NB4 (cell line): ENCODE measurements around the gene CACNA2D4.

ENCODE experiments used
- MYC ChIP-seq: IDR thresholded peaks from 2 replicates; pipeline ENCODE4 v1.6.1; 2011; ENCODE audit warnings: low read depth, low read length
- TF ChIP-seq, protein P1 (sequence below): IDR thresholded peaks from one replicate; pipeline ENCODE4 v1.5.1; 2012; ENCODE audit warnings: low read depth, low read length

DNA sequence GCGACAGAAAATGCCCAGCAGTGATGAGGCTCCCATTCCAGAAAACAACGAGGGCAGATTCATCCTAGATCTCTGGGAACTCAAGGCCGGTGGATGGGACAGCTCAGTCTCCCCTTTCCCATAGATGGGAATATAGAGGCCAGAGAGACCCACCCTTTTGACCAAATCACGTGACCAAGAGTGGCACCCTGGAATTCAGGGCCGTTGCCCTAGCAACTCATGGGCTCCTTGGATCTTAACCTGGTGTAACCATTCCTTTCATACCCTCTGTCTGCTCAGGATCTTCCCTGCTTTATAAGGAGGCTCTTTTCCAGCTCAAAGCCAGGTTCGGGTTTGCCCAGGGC, 106.5 kb downstream of the CACNA2D4 start:
- TF ChIP-seq, protein P1, sequence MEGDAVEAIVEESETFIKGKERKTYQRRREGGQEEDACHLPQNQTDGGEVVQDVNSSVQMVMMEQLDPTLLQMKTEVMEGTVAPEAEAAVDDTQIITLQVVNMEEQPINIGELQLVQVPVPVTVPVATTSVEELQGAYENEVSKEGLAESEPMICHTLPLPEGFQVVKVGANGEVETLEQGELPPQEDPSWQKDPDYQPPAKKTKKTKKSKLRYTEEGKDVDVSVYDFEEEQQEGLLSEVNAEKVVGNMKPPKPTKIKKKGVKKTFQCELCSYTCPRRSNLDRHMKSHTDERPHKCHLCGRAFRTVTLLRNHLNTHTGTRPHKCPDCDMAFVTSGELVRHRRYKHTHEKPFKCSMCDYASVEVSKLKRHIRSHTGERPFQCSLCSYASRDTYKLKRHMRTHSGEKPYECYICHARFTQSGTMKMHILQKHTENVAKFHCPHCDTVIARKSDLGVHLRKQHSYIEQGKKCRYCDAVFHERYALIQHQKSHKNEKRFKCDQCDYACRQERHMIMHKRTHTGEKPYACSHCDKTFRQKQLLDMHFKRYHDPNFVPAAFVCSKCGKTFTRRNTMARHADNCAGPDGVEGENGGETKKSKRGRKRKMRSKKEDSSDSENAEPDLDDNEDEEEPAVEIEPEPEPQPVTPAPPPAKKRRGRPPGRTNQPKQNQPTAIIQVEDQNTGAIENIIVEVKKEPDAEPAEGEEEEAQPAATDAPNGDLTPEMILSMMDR = no peak
- TF ChIP-seq MYC = no peak
